Measurements from ENCODE around the gene ZNRF1. TPM values are rescaled to one million over a fixed set of nuclear protein-coding genes. Genes with fewer than 3 reads are reported as not detected.

The ZNRF1 gene
- total RNA-seq, 2 experiments from 2014 or later, result 5.6 to 8.3 TPM

DNA sequence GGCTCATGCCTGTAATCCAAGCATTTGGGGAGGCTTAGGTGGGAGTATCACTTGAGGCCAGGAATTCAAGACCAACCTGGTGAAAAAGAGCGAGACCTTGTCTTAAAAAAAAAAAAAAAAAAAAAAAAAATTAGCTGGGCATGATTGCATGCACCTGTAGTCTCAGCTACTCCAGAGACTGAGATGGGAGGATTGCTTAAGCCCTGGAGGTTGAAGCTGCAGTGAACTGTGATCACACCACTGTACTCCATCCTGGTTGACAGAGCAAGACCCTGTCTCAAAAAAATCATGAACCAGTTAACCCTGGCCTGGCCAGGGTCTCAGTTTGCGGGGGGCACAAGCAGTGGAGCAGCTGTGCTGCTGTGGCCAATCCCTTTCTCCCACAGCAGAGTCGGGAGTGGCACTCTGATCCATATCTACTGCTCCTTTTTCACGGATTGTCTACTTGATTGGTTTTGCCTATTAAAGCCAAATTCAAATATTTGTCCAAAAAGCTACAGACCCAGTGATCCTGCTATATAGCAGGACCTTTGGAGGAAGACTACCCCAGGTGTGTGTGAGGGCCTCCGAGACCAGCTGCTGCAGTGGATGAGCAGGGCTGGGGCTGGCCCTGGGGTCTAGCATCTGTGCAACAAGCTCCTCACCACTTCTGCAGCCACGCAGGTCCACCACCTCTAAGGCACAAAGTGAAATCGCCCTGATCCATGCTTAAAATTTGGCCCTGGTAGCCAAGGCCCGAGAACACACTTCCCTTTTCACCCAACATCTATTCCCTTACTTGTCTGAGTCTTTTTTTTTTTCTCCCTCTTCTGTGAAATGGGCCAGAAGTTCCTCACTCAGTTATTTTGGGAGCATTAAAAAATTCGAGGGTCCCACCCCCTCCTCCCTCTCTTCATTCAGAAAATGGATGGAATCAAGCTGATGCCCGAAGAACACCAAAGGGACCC, 69.5 kb downstream of the ZNRF1 start:
- Mint-ChIP-seq H3K27me3 (no peaks in the 10 kb centered on the region), H3K4me3 (no peak overlapping the region), H3K9me3 (no peaks in the 10 kb centered on the region), H3K27ac (no peak overlapping the region), H3K4me1 (peaks cover 25% of the 10 kb centered on the region), H3K36me3 (peaks cover 3% of the 10 kb centered on the region)
- DNase-seq, result no peak

DNA sequence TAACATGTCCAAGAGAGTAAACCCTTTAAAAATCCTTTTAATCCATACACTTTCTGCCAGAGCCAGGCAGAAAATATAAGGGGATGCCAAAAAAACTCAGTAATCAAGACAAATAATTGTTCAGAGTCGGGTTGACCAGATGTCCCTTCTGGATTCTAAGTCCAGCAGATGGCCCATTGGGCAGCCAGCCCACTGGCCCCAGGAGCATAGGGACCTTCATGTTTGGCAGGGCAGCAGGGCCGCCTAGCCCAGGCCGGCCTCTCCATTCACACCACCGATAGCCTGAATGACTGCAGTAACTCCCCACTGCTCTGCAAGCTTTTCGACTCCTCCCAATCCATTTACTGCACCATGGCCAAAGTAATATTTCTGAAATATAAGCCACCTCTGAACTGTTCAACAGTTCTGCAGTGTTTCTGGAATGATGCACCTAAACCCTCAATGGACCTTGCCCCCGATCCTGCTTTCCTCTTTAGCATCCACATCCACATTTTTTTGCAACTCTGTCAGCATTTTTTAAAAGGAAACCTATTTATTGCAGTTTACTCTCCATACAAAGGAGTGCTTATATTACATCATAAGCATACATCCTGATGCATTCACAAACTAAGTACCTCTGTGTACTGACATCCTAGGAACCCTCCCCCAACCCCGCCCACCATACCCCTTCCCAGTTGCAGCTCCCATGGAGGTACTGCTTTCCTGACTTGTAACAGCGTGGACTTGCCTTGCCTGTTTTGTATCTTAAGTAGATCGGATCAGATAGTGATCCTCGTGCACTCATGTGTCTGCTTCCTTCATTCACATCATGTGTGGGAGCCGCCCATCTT, 71.4 kb downstream of the ZNRF1 start:
- Mint-ChIP-seq H3K36me3 (no peaks in the 10 kb centered on the region), H3K4me1 (peaks cover 30% of the 10 kb centered on the region), H3K27me3 (no peaks in the 10 kb centered on the region), H3K27ac (no peak overlapping the region), H3K4me3 (no peak overlapping the region), H3K9me3 (no peaks in the 10 kb centered on the region)
- no peak for DNase-seq

DNA sequence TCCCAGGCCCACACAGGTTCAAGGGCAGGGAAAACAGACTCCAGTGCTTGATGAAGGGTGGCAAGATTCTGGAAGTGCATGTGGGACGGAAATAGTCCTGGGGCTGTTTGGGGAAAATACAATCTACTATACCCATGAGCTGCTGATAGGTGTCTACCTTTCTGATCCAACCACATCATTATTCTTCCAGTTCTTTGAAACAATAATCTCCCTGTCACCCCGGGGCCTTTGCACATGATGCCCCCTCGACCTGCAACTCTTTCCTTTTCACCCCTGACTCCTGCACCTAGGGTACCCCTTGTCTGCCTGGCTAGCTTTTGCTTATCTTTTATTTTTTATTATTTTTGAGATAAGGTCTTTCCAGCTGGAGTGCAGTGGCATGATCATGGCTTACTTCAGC, 72.8 kb downstream of the ZNRF1 start:
- no peak overlapping the region for H3K27ac Mint-ChIP-seq
- H3K27me3 Mint-ChIP-seq, result no peaks in the 10 kb centered on the region
- H3K9me3 Mint-ChIP-seq, result peaks cover 1% of the 10 kb centered on the region
- H3K4me1 Mint-ChIP-seq, result peaks cover 37% of the 10 kb centered on the region
- DNase-seq, result no peak
- no peak overlapping the region for H3K4me3 Mint-ChIP-seq
- no peaks in the 10 kb centered on the region for H3K36me3 Mint-ChIP-seq

DNA sequence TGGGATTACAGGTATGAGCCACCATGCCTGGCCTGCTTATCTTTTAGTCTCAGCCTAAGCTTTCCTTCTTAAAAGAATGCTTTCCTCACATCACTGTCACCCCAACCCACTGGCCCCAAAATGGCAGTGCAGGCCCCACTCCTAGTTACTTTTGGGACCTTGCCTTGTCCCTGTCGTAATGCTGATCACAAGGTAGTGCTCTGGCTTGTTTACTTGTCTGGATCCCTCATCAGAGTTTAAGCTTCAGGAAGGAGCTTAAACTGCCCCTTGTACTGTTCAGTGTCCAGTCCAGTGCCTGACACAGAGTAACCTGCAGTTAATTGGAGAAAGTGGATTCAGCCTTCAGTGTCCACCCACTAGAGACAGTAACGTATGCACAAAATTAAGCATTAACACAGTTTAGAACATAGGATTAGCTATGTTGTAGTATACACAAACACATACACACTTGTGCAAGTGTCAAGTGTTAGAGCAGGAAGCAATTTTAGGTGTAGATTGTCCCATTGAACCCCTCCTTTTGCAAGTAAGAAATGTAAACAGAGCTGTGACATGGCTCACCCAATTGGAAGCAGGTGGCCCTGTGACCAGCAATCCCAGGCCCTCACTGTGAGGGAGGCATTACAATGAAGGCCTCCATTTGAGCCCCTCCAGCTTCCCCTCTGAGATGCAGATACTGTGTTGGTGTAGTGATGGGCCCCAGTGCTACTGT, 73.6 kb downstream of the ZNRF1 start:
- no peak overlapping the region for H3K4me3 Mint-ChIP-seq
- no peak overlapping the region for H3K27ac Mint-ChIP-seq
- H3K4me1 Mint-ChIP-seq, result peaks cover 35% of the 10 kb centered on the region
- H3K9me3 Mint-ChIP-seq, result peaks cover 5% of the 10 kb centered on the region
- H3K36me3 Mint-ChIP-seq, result no peaks in the 10 kb centered on the region
- H3K27me3 Mint-ChIP-seq, result no peaks in the 10 kb centered on the region
- no peak for DNase-seq

DNA sequence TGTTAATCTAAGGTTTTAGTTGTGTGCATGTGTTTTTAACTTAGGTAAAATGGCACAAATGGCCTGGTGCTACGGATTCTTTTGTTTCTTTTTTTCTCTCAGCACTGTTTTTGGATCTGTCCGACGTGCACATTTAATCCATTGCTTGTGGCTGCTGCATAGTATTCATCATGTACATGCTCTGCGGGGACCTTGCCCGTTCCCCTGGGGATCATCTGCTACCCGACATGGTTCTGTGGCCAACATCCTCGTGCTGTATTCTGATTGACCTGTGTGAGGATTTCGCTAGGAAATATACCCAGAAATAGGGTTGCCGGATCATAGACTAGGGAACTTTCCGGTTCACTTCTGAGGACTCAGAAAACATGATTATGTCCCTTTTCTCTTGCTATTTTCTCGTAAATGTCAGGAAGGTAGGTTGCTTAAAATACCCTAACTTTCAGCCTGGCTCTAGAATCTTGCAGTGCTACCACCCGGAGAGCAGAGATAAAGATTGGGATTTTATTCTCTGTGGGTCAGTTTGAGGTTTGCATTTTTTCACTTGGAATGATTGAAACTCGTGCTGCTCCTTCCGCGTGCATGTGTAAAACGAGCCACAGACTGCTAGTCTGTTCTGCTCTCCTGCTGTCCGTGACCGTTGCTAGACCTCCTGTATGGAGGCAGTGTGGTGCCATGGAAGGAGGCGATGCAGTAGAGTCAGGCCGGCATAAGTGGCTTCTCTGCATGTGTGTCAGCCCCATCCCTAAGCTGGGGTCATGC, 74.9 kb downstream of the ZNRF1 start:
- no peak overlapping the region for H3K4me3 Mint-ChIP-seq
- peaks cover 5% of the 10 kb centered on the region for H3K9me3 Mint-ChIP-seq
- H3K27me3 Mint-ChIP-seq, result no peaks in the 10 kb centered on the region
- H3K4me1 Mint-ChIP-seq, result peaks cover 35% of the 10 kb centered on the region
- H3K36me3 Mint-ChIP-seq, result no peaks in the 10 kb centered on the region
- DNase-seq, result no peak
- H3K27ac Mint-ChIP-seq, result no peak overlapping the region

DNA sequence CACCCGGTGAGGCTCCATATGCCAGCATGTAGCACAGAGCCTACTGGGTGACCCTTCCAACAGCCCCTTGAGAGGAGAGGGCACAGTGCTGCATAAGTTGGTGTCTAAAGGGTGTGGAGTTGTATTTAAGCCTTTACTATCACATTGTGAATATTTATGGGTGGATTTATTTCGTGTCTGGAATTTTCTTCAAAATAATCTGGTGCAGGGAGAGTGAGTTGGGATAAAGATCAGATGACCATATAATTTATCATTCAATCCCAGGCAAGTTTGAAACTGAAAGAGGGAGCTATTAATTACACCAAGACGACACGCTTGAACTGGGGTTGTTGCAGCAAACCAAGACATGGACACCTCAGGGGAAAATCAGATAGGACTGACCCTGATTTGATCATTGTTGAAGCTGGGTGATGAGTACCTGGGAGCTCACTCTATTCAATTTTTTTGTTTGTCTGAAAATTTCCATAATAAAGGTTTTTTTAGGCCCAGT, 75.5 kb downstream of the ZNRF1 start:
- peak overlapping the region; percentile 52 for H3K27ac Mint-ChIP-seq
- H3K27me3 Mint-ChIP-seq, result no peaks in the 10 kb centered on the region
- no peak overlapping the region for H3K4me3 Mint-ChIP-seq
- no peaks in the 10 kb centered on the region for H3K36me3 Mint-ChIP-seq
- H3K4me1 Mint-ChIP-seq, result peaks cover 35% of the 10 kb centered on the region
- no peak for DNase-seq
- peaks cover 5% of the 10 kb centered on the region for H3K9me3 Mint-ChIP-seq

DNA sequence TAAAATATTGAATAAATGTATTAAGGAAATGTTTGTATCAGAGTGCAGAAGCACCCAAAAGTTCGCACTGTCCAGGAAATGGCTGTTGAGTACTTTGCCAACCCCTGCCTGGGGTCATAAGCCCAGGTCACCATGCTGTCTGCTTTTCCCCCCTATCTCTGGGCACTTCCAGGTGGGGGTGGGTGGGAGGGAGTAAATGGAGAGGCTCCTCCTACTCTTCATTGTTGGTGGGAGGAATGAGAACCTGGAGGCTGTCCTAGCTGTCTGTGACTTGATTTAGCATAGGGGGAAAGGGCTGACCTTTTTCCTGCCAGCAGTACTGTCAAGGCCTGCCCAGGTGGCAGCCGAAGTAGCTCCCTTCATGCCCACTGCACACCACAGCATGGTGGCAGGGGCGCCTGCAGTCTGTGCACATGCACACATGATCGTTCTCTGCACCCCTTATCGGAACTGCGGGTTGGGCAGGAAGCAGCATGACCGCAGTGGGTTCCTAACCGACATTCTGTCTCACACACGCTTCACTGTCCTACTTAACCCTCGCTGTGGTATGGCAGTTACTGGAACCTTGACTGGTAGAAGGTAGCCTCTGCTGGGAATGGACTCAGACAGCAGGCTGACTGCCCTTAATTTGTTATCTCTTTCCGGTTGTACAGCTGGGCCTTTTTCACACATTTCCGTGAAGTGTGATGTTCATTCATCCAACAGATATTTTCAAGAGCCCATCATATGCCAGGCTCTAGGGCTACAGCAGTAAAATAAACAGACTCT, 76.3 kb downstream of the ZNRF1 start:
- Mint-ChIP-seq H3K9me3 (peaks cover 5% of the 10 kb centered on the region), H3K27me3 (no peaks in the 10 kb centered on the region), H3K4me1 (peaks cover 35% of the 10 kb centered on the region), H3K4me3 (peak overlapping the region; percentile 2), H3K36me3 (no peaks in the 10 kb centered on the region), H3K27ac (peak overlapping the region; percentile 32)
- DNase-seq, result peak; percentile 72

DNA sequence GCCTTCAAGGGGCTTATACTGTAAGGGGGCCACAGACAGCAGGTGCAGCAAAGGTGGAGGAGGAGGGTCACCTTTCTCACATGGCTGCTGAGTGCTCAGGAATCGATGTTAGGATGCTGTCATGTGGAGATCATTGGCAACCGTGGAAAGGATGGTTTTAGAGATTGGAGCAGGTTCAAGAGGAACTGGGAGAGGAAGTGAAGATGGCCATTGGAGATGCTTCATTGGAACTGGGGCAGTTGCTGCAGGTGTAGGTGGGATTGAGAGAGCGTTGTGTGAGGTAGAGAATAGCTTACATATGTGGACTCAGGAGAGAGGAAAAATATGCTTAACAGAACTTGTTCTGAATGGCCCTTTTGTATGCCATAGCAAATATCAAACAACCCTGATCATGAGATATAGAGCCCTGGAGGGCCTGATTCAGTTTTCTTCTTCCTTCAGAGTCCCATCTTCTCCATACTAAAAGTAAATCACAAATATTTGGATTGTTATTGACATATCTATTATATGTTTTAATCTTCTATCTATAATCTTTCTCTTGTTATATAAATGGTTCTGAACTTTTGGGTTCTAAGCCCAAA, 77.0 kb downstream of the ZNRF1 start:
- peak overlapping the region; percentile 32 for H3K27ac Mint-ChIP-seq
- H3K9me3 Mint-ChIP-seq, result peaks cover 5% of the 10 kb centered on the region
- peak overlapping the region; percentile 2 for H3K4me3 Mint-ChIP-seq
- no peaks in the 10 kb centered on the region for H3K36me3 Mint-ChIP-seq
- H3K4me1 Mint-ChIP-seq, result peaks cover 32% of the 10 kb centered on the region
- DNase-seq, result no peak
- no peaks in the 10 kb centered on the region for H3K27me3 Mint-ChIP-seq

DNA sequence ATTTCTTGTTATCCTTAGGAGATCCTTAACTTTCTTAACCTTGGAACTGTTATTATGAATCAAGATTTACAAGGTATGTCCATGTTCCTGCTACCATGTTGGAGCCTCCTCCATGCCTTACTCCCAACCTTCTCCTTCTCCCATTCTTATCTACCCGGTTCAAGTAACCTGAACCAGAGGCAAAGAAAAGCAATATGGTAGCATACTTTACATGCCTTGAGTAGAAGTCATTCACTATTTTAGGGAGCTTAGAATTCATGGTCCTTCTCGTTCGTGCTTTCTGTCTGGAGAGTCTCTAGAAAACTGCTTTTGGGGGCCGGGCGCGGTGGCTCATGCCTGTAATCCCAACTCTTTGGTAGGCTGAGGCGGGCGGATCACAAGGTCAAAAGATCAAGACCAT, 80.1 kb downstream of the ZNRF1 start:
- peaks cover 30% of the 10 kb centered on the region for H3K4me1 Mint-ChIP-seq
- H3K9me3 Mint-ChIP-seq, result peaks cover 5% of the 10 kb centered on the region
- no peak for DNase-seq
- no peak overlapping the region for H3K4me3 Mint-ChIP-seq
- no peak overlapping the region for H3K27ac Mint-ChIP-seq
- H3K27me3 Mint-ChIP-seq, result no peaks in the 10 kb centered on the region
- H3K36me3 Mint-ChIP-seq, result no peaks in the 10 kb centered on the region

DNA sequence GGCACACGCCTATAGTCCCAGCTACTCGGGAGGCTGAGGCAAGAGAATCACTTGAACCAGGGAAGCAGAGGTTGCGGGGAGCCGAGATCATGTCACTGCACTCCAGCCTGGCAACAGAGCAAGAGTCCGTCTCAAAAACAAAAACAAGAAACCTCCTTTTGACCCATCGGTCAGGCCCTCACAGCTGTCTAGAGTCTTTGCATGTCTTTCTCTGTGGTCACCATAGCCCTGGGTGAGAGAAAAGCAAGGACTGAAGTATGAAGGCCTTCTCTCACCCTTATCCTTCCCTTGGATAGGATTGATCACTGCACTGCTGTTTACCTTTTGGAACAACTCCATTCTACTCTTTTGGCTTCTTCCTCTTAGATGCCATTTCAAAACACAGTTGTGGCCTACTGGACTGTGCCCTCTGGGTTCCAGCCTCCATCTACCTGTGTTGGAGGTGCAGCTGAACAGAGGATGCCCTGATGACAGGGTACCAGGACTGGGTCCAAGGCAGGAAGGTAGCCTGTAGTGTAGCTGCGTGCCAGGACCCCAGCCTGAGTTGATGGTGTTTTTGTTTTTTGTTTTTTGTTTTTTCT, 80.6 kb downstream of the ZNRF1 start:
- Mint-ChIP-seq H3K4me3 (no peak overlapping the region), H3K27me3 (no peaks in the 10 kb centered on the region), H3K4me1 (peaks cover 25% of the 10 kb centered on the region)

DNA sequence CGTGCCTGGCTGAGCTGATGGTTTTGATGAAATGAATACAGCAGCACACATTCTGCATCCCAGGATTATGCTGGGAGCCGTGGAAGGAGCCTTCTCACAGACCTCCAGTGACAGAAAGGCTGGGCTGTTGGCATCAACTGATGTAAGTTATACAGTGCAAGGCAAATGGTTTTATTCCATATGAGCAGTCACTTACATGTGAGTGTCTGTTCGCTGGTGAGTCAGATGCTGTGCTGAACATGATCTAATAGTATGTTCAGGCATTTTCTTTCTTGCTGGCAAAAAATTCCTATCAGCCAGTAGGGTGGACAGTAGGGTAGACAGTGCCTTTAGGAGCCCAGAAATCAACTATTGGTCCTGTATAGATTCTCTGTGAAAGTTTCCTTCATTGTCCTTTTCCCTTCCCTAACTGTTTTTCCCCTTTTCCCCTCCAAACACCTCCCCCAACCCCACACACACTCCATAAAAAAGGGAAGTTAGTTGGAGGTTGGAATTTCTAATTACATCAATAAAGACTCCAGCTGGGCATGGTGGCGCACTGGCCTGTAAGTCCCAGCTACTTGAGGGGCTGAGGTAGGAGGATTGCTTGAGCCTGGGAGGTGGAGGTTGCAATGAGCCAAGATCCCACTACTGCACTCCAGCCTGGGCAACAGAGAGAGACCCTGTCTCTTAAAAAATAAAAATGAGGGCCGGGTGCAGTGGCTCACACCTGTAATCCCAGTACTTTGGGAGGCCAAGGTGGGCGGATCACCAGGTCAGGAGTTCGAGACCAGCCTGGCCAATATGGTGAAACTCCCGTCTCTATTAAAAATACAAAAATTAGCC, 81.6 kb downstream of the ZNRF1 start:
- DNase-seq, result no peak
- Mint-ChIP-seq H3K4me3 (no peak overlapping the region), H3K36me3 (no peaks in the 10 kb centered on the region), H3K27ac (no peak overlapping the region), H3K9me3 (peaks cover 5% of the 10 kb centered on the region), H3K4me1 (peaks cover 17% of the 10 kb centered on the region), H3K27me3 (no peaks in the 10 kb centered on the region)

More for the DNA sequence above, 80.6 kb downstream of the ZNRF1 start:
- H3K9me3 Mint-ChIP-seq, result peaks cover 5% of the 10 kb centered on the region
- no peak for DNase-seq
- H3K27ac Mint-ChIP-seq, result no peak overlapping the region
- H3K36me3 Mint-ChIP-seq, result no peaks in the 10 kb centered on the region

DNA sequence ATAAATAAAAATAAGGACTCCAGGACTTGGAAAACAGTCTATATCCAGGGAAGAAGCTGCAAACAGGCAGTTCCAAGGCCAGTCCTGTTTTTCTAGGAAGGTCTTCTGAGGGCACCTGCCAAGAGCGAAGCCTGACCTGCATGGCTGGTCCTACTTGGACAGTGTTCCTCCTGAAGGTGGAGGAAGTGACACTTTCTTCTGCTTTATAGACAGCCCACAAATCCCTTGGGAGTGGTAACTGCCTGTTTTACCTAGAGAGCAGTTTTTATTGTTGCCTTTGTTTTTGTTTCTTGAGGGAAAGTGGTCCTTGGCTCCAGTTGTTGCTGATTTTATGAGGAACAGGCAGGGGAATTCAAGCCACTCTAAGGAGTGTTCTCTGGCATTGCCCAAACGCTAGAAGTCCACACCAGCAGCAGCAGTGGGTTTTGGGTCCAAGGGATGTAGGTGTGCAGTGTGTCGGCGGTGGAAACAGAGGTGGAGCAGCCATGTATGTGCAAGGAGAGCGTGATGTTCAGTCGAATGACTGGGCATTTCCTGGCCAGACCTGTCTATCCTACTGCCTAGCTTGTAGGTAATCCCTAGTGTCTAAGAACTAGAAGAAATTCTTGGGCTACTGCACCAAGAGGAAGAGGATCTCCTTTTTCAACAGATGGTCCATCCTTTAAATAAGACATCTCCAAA, 82.5 kb downstream of the ZNRF1 start:
- H3K4me3 Mint-ChIP-seq, result no peak overlapping the region
- H3K4me1 Mint-ChIP-seq, result peaks cover 10% of the 10 kb centered on the region
- H3K36me3 Mint-ChIP-seq, result no peaks in the 10 kb centered on the region
- peaks cover 5% of the 10 kb centered on the region for H3K9me3 Mint-ChIP-seq
- H3K27me3 Mint-ChIP-seq, result no peaks in the 10 kb centered on the region
- no peak for DNase-seq
- H3K27ac Mint-ChIP-seq, result no peak overlapping the region

All from activated naive CD8-positive, alpha-beta T cell treated with anti-CD3 and anti-CD28 coated beads for 36 hours (primary cell).